GM23338 (cell line): ENCODE data around the gene PTPRR.

ENCODE experiments used
- CTCF ChIP-seq, 2 experiments: fragments of 200-600 bp in 1 of 2; sonication (generic) in 1 of 2; conservative IDR thresholded peaks; 2 replicates each; pipeline versions ENCODE4 v1.5.1 to v1.6.1; 2016 to 2017; ENCODE audit warnings: antibody characterized with exemption in 2 of 2, low read depth in 2 of 2, mild to moderate bottlenecking in 2 of 2, moderate library complexity in 1 of 2
- EZH2 ChIP-seq: fragments of 200-600 bp; sonication (generic); IDR thresholded peaks from one replicate; pipeline ENCODE4 v1.8.0; 2017; ENCODE audit warnings: antibody characterized with exemption, mild to moderate bottlenecking, low read depth; ENCODE audit not compliant: unreplicated experiment
- EZH2phosphoT487 ChIP-seq: fragments of 200-600 bp; sonication (generic); IDR thresholded peaks from one replicate; pipeline ENCODE4 v1.8.1; 2018; ENCODE audit warnings: antibody characterized with exemption; ENCODE audit not compliant: unreplicated experiment
- TF ChIP-seq, protein P1 (sequence below): IDR thresholded peaks from one replicate; pipeline ENCODE4 v1.6.1; 2018; ENCODE audit warnings: antibody characterized with exemption; ENCODE audit not compliant: unreplicated experiment

DNA sequence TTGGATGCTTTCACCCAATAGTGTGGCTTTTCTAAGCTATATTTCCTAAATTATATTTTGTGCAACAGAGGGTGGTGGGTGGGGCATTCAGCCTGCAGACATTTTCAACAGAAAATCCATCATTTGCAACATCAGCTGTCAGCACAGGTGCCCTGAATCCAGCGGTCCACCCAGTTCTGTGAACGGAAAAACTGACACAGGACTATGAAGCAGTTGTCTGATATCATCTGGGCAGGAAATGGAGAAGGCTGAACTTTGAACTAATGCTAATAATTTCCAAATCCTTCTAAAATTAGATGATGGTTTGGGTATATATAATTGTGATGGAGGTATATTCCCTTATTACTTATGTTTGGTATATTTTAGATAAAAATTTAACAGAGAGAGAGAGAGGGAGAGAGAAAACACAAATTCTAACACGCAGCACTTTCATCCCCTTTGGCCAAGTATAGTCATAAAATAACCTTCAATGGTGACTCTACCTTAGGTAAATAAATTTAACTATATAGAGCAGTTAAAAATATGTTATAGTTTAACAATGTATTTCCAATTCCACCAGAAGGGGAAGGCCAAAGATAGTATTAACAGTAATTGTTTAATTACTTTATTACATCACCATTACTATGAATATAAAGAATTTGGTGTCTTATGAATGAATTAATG lies 225.0 kb downstream of the PTPRR start:
- no peak for TF ChIP-seq CTCF (conservative IDR thresholded peaks at IDR 0.05; ENCODE audit: low read depth in 2 of 2)
- no peak for TF ChIP-seq EZH2phosphoT487
- TF ChIP-seq EZH2: no peak
- TF ChIP-seq, protein P1, sequence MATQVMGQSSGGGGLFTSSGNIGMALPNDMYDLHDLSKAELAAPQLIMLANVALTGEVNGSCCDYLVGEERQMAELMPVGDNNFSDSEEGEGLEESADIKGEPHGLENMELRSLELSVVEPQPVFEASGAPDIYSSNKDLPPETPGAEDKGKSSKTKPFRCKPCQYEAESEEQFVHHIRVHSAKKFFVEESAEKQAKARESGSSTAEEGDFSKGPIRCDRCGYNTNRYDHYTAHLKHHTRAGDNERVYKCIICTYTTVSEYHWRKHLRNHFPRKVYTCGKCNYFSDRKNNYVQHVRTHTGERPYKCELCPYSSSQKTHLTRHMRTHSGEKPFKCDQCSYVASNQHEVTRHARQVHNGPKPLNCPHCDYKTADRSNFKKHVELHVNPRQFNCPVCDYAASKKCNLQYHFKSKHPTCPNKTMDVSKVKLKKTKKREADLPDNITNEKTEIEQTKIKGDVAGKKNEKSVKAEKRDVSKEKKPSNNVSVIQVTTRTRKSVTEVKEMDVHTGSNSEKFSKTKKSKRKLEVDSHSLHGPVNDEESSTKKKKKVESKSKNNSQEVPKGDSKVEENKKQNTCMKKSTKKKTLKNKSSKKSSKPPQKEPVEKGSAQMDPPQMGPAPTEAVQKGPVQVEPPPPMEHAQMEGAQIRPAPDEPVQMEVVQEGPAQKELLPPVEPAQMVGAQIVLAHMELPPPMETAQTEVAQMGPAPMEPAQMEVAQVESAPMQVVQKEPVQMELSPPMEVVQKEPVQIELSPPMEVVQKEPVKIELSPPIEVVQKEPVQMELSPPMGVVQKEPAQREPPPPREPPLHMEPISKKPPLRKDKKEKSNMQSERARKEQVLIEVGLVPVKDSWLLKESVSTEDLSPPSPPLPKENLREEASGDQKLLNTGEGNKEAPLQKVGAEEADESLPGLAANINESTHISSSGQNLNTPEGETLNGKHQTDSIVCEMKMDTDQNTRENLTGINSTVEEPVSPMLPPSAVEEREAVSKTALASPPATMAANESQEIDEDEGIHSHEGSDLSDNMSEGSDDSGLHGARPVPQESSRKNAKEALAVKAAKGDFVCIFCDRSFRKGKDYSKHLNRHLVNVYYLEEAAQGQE: no peak
